Raji (cell line): Measurements from ENCODE around the gene FER.

Experiments
- POLR2A ChIP-seq: IDR thresholded peaks from 2 replicates; pipeline ENCODE4 v1.6.1; 2011; ENCODE audit warnings: low read depth, low read length, control low read depth; ENCODE audit not compliant: insufficient read depth

FER gene

DNA sequence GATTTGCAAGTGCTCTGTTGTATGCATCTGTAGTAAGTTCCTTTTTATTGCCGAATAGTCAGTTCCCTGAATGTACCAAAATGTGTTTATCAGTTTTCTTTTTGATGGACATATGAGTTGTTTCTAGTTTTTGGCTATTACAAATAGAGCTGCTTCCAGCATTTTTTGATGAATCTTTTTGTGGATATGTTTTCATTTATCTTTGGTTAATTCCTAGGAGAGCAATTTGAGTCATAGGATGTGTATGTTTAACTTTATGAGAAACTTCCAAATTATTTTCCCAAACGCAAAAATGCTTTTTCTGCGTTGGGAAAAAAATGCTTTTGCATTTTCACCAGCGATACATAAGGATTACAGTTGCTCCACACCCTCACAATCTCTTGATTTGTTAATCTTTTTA, 287.7 kb downstream of the FER start:
- TF ChIP-seq POLR2A = no peak

DNA sequence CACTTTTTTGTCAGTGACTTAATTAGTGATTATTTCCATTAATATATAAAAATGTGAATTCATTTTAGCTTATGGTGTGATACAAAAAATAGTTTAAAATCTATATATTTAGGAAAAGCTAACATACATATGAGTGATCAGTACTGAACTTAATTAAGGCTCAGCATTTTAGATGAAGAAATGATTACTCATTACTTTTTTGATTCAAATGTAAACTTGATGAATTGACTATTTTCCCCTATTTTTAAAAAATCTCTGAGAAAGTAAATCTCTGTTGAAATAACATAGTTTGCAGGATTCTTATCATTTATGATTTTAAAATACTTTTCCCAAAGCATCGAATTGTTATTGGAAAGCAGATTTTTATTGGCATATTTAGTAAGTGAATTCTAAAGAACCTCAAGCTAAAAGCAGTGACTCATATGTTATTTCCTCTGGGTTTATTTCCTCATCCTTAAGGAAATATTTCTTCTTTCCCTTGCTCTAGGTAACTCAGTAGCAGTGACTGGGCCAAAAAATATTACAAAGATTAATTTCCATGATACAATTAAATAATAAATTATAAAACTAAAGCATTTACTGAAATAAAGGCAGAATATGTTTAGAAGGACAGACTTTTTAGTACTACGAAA, 290.6 kb downstream of the FER start:
- TF ChIP-seq POLR2A = no peak

GRCh38 chr5:109041317-109041716, 293.6 kb downstream of the FER start:
- no peak for TF ChIP-seq POLR2A

DNA sequence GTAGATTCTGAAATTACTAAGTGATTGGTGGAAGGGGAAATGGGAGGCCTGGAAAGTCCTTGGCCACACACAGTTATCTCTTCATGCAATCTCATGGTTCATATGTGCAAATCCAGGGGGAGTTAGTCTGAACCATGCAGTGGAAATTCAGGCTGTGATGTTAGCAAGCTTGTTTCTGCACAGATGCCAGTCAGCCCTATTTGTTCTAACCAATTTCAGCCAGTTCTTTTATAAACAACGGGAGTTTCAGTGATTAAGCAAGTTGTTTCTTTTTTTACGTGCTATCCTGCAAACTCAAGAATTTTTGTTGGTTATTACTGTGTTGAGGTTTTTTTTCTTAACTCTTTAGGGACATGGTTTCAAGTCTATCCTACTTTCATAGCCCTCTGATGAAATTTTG, 298.0 kb downstream of the FER start:
- no peak for TF ChIP-seq POLR2A

- no peak for TF ChIP-seq POLR2A
These were observed 301.9 kb downstream of the FER start for GRCh38 chr5:109049565-109049964.

DNA sequence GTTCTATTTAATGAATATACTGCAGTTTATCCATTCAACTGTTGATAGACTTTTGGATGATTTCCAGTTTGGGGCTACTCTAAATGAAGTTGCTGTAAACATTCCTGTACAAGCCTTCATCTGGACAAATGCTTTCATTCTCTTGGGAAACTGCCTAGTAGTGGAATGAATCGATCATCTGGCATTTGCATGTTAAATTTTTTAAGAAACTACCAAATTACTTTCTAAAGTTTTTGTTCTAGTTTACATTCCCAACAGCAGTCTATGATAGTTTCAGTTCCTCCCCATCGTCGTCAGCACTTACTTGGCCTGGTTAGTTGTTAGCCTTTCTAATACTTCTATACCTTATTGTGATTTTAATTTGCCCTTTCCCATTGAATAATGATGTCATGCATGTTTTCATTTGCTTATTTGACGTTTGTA, 306.3 kb downstream of the FER start:
- no peak for TF ChIP-seq POLR2A

DNA sequence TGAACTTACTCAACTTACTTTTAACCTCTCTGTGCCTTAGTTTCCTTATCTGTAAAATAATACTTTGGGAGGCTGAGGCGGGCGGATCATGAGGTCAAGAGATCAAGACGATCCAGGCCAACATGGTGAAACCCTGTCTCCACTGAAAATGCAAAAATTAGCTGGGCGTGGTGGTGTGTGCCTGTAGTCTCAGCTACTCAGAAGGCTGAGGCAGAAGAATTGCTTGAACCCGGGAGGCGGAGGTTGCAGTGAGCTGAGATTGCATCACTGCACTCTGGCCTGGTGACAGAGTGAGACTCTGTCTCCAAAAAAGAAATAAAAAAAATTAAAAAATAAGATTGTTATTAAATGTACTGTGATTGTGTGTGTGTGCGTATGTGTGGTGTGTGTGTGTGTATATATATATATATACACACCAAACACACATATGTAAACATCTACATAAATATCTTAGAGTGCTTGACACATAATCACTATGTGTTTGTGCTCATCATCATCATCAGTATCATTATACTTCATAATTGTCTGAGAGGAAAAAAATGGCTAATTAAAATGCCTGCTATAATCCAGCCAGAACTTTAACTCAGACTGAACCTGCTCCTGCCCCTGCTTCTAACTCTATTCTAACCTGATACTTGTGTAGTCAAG, 312.8 kb downstream of the FER start:
- no peak for TF ChIP-seq POLR2A

- no peak for TF ChIP-seq POLR2A
These were observed 315.0 kb downstream of the FER start for GRCh38 chr5:109062664-109063063.

DNA sequence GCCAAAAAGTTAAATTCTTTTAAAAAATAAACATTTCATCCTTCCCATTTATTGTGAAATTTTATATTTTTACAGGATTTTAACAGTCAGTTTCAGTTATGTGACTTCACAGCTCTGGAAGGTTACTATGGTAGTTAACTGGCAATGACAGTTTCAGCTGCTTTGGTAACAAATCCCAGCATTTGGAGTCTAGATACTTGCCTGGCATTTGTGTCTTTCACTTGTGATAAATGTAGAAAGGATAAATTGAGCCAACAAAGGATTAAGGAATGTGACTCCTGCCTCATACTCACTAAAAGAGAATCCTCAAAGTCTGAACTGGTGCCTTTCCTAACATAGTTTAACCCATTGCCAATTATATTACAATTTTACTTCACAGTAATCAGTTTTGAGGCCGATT, 315.5 kb downstream of the FER start:
- TF ChIP-seq POLR2A = no peak

DNA sequence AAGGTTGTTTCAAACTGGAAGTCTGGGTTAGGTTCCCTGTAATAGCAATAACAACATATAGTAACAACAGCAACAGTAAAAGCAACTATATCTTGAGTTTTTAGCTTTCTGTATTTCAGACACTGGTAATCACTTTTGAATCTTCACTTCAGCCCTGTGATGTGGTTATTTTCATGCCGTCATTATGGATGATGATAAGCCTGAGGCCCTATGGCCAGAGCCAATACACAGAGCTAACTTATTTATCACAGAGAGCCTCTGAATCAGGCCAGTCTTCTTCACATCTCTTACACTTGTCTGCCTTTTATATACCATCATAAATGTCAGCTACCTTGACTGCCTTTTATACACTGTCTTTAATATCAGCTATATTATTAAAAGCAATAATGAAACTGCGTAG, 329.0 kb downstream of the FER start:
- no peak for TF ChIP-seq POLR2A

- no peak for TF ChIP-seq POLR2A
These were observed 330.8 kb downstream of the FER start for GRCh38 chr5:109078448-109078847.

GRCh38 chr5:109080481-109080880, 332.8 kb downstream of the FER start:
- TF ChIP-seq POLR2A = no peak

GRCh38 chr5:109080896-109081295, 333.2 kb downstream of the FER start:
- TF ChIP-seq POLR2A = no peak

DNA sequence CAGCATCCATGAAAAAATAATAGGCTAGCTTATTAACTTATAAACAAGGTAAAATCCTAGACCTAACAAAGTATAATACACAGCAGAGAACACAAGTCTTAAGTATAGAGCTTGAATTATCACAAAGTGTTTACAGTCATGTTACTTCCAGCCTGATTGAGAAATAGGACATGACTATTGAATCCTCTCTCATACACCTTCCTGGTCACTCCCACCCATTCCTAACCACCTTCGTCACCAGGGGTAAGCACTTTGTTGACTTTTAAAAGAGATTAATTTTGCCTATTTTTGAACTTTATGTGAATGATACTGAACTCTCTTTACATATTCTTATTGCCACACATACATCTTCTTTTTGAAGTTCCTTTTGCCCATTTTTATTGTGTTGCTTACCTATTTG, 336.2 kb downstream of the FER start:
- TF ChIP-seq POLR2A = no peak

DNA sequence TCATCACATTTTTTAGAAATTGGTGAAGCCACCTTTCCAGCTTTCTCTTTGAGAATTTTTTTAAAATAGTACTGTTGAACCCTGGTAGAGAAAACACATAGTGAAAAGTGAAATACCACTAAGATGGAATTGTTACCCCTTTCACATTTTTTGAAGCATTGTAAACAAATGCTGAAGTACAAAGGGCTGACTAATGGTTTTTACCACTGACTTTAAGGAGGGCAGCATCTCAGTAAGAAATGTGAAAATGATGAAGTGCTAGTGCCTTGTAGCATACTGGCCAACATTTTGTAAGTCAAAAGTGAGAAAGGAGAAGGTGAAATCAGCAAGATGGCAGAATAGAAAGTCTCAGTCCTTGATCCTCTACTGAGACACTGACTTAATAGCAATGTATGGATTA, 341.5 kb downstream of the FER start:
- no peak for TF ChIP-seq POLR2A

GRCh38 chr5:109099081-109099480, 351.4 kb downstream of the FER start:
- TF ChIP-seq POLR2A = no peak

DNA sequence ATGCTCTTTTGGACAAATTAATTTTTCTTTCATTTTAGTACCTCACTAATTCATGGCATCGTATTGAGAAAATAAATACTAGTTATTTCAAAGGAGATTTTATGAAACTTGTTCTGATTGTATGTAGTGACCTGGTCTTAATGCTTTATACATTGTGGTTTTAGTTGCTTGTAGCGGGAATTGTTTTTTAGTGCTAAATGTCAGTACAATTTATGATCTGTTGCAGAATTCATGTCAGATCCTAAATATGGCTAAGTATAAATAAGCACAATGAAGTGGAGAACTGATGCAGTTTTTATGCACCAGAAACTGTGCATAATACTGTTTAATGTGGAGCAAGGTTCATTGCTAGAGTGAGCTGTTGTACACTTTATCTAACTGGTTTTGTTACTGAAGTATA, 353.3 kb downstream of the FER start:
- no peak for TF ChIP-seq POLR2A
